ENCODE results near the gene PIK3R4. TPM values are rescaled to one million over a fixed set of nuclear protein-coding genes. Genes with fewer than 3 reads are reported as not detected.
A peak's percentile ranks its signal among the peaks of the same experiment; 100 is the strongest.

Gene PIK3R4
- total and polyA plus RNA-seq, 11 donors: 10.9 to 24.3 (median 15.7) TPM

DNA sequence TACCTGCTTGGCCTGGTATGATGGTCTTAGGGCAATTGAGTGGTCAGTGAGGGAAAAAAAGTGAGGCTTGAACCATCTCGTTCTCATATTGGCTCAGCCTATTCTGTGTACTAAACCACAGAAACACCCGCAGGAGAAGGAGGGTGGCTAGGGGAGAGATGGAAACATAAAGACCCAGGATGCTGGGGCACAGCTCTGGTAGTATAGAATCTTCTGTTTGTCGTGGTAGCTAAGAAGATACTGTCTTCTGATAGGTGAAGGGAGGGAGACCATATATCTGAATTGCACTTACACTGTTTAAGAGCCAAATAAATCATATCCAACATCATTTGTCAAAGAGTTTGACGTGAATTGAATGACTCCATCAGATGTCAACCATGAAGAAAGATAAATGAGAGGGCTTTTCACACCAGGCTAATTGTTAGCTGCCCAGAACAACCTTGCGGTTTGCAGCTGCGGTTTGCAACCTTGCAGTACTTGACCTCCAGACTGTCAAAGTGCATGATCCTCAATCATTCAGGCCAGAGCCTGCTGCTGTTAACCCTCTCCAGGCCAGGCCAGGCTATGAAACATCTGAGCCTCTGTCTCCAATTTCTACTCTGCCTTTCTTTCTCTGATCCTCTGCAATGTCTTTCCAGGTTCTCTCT, 40.9 kb upstream of the PIK3R4 start:
- no peak for ATAC-seq
- no peak for DNase-seq
- peaks cover 0 to 6% (median 0%) of the 10 kb centered on the region in 12 donors for H3K4me1 ChIP-seq
- no peaks in the 10 kb centered on the region for H3K9me3 ChIP-seq
- WGBS, 4 donors: 56 to 65% (median 62%) methylated on average over 6 of the region's 6 CpGs
- H3K4me3 ChIP-seq: no peak overlapping the region
- H3K36me3 ChIP-seq: no peaks in the 10 kb centered on the region
- intact Hi-C loops (cut with DNase I): no loop called here
- H3K27me3 ChIP-seq: no peaks in the 10 kb centered on the region
- H3K27ac ChIP-seq: no peak overlapping the region
- TF ChIP-seq POLR2A (IDR thresholded peaks at IDR 0.05): no peak
- TF ChIP-seq, protein P1, sequence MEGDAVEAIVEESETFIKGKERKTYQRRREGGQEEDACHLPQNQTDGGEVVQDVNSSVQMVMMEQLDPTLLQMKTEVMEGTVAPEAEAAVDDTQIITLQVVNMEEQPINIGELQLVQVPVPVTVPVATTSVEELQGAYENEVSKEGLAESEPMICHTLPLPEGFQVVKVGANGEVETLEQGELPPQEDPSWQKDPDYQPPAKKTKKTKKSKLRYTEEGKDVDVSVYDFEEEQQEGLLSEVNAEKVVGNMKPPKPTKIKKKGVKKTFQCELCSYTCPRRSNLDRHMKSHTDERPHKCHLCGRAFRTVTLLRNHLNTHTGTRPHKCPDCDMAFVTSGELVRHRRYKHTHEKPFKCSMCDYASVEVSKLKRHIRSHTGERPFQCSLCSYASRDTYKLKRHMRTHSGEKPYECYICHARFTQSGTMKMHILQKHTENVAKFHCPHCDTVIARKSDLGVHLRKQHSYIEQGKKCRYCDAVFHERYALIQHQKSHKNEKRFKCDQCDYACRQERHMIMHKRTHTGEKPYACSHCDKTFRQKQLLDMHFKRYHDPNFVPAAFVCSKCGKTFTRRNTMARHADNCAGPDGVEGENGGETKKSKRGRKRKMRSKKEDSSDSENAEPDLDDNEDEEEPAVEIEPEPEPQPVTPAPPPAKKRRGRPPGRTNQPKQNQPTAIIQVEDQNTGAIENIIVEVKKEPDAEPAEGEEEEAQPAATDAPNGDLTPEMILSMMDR (IDR thresholded peaks at IDR 0.05): no peak

DNA sequence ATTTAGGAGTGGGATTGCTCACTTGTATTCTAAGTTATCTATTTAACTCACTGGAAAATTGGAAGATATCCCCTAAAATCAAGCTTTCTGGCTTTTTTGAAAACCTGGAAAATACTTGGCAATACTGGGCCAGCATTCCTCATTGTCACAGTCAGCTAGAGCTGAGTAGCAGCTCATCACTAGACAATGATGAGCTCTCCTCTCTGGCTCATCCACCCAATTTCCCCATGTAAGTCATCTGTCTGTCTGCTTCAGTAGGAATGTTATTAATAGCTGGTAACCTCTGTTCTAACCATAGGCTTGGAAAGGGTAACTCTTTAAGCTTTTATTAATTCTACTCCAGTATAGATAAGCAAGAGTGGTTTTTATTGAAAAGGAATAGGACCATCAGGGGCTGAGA, 39.7 kb upstream of the PIK3R4 start:
- Histone ChIP-seq H3K9me3 (no peaks in the 10 kb centered on the region), H3K4me3 (no peak overlapping the region), H3K27me3 (no peaks in the 10 kb centered on the region), H3K4me1 (peaks cover 0 to 6% (median 0%) of the 10 kb centered on the region in 12 donors), H3K27ac (no peak overlapping the region), H3K36me3 (no peaks in the 10 kb centered on the region)
- TF ChIP-seq POLR2A (IDR thresholded peaks at IDR 0.05): no peak
- TF ChIP-seq, protein P1 (IDR thresholded peaks at IDR 0.05): no peak
- DNase-seq (no peak), ATAC-seq (no peak)
- intact Hi-C loops (cut with DNase I): no loop called here

DNA sequence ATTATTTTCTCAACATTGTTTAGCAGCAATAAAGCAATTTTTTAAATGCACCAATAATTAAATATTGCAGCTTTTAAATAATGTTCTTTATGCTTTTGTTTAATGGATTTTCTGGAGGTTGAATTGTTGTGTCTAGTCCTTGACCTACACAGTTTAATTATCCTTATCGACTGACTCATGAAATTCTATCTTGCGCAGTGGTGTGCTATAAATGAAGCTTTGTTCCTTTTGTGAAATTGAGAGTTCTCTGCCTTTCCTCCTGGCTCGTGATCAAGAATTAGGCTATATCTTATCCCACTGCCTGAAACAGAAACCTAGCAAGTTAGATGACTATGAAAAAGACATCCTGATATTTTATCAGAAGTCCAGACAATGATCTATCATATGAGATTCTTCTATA, 37.0 kb upstream of the PIK3R4 start:
- intact Hi-C loops (cut with DNase I): no loop called here
- TF ChIP-seq POLR2A (IDR thresholded peaks at IDR 0.05): no peak
- TF ChIP-seq, protein P1 (IDR thresholded peaks at IDR 0.05): no peak
- peaks cover 0 to 6% (median 0%) of the 10 kb centered on the region in 12 donors for H3K4me1 ChIP-seq
- H3K27ac ChIP-seq: no peak overlapping the region
- ATAC-seq (peak in 1 of 4 donors; percentile 22), DNase-seq (no peak)
- no peaks in the 10 kb centered on the region for H3K36me3 ChIP-seq
- no peaks in the 10 kb centered on the region for H3K9me3 ChIP-seq
- no peaks in the 10 kb centered on the region for H3K27me3 ChIP-seq
- no peak overlapping the region for H3K4me3 ChIP-seq
- WGBS, 4 donors: 39 to 55% (median 43%) methylated on average over 3 of the region's 3 CpGs

DNA sequence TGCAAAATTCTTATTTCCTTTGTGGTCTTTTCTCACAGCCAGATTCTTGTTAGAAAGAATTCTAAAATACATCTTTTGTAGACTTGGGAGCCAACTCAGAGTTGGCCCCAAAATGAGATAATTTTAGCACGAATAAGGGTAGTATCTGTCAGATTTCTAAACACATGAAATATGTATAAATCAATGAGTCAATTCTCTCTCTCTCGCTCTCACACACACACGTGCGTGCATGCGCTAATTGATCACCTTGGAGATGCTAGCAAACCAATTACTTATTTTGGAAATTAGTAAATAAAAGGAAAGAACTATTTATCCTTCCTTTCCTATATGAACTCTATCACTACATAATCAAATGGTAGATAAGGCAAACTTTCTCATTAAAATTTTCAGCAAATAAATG, 32.9 kb upstream of the PIK3R4 start:
- no peak overlapping the region for H3K27ac ChIP-seq
- DNase-seq (no peak), ATAC-seq (no peak)
- H3K9me3 ChIP-seq: no peaks in the 10 kb centered on the region
- H3K36me3 ChIP-seq: no peaks in the 10 kb centered on the region
- no peak overlapping the region for H3K4me3 ChIP-seq
- TF ChIP-seq, protein P1 (IDR thresholded peaks at IDR 0.05): no peak
- TF ChIP-seq POLR2A (IDR thresholded peaks at IDR 0.05): no peak
- WGBS, 4 donors: 73 to 80% (median 75%) methylated on average over 5 of the region's 5 CpGs
- no peaks in the 10 kb centered on the region for H3K27me3 ChIP-seq
- H3K4me1 ChIP-seq: peaks cover 0 to 6% (median 0%) of the 10 kb centered on the region in 12 donors
- intact Hi-C loops (cut with DNase I): no loop called here
